ENCODE results near the gene SPAG17.

- TF ChIP-seq EZH2 (IDR thresholded peaks at IDR 0.05; ENCODE audit: borderline replicate concordance, insufficient read depth, low read depth, low read length, poor library complexity, severe bottlenecking), result no peak
- TF ChIP-seq, protein P1, sequence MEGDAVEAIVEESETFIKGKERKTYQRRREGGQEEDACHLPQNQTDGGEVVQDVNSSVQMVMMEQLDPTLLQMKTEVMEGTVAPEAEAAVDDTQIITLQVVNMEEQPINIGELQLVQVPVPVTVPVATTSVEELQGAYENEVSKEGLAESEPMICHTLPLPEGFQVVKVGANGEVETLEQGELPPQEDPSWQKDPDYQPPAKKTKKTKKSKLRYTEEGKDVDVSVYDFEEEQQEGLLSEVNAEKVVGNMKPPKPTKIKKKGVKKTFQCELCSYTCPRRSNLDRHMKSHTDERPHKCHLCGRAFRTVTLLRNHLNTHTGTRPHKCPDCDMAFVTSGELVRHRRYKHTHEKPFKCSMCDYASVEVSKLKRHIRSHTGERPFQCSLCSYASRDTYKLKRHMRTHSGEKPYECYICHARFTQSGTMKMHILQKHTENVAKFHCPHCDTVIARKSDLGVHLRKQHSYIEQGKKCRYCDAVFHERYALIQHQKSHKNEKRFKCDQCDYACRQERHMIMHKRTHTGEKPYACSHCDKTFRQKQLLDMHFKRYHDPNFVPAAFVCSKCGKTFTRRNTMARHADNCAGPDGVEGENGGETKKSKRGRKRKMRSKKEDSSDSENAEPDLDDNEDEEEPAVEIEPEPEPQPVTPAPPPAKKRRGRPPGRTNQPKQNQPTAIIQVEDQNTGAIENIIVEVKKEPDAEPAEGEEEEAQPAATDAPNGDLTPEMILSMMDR (IDR thresholded peaks at IDR 0.05), result no peak
These were observed 7.0 kb downstream of the SPAG17 start for GRCh38 chr1:118177998-118178397.

Measured in B cell (primary cell).